Measurements from ENCODE around the gene TSPAN13. TPM values are rescaled to one million over a fixed set of nuclear protein-coding genes. Genes with fewer than 3 reads are reported as not detected.

Gene TSPAN13
- total RNA-seq, 6 experiments from 2014 or later: 19.5 to 60.9 (median 23.4) TPM

- H3K36me3 Mint-ChIP-seq (ENCODE audit: low read depth): no peaks in the 10 kb centered on the region
- no peak overlapping the region for H3K27ac Mint-ChIP-seq
- no peaks in the 10 kb centered on the region for H3K9me3 Mint-ChIP-seq
- H3K4me1 Mint-ChIP-seq (ENCODE audit: low read depth): peaks cover 16% of the 10 kb centered on the region
- TF ChIP-seq CTCF (IDR thresholded peaks at IDR 0.05): no peak
- H3K4me3 Mint-ChIP-seq: no peak overlapping the region
- no peaks in the 10 kb centered on the region; the same call in none of the 2 replicates for H3K27me3 Mint-ChIP-seq (ENCODE audit: insufficient read depth)
- DNase-seq: no peak
Measured at GRCh38 chr7:16774294-16774693, 20.7 kb downstream of the TSPAN13 start.

GRCh38 chr7:16774986-16775385 lies 21.4 kb downstream of the TSPAN13 start:
- H3K27me3 Mint-ChIP-seq (ENCODE audit: insufficient read depth): no peaks in the 10 kb centered on the region; the same call in none of the 2 replicates
- H3K27ac Mint-ChIP-seq: no peak overlapping the region
- H3K9me3 Mint-ChIP-seq: no peaks in the 10 kb centered on the region
- DNase-seq: no peak
- no peak for TF ChIP-seq CTCF (IDR thresholded peaks at IDR 0.05)
- H3K4me3 Mint-ChIP-seq: no peak overlapping the region
- H3K36me3 Mint-ChIP-seq (ENCODE audit: low read depth): no peaks in the 10 kb centered on the region
- peaks cover 16% of the 10 kb centered on the region for H3K4me1 Mint-ChIP-seq (ENCODE audit: low read depth)

- no peak for TF ChIP-seq CTCF (IDR thresholded peaks at IDR 0.05)
- Mint-ChIP-seq H3K4me3 (no peak overlapping the region), H3K36me3 (ENCODE audit: low read depth) (no peaks in the 10 kb centered on the region), H3K27me3 (ENCODE audit: insufficient read depth) (no peaks in the 10 kb centered on the region; the same call in none of the 2 replicates), H3K9me3 (no peaks in the 10 kb centered on the region), H3K27ac (no peak overlapping the region), H3K4me1 (ENCODE audit: low read depth) (peaks cover 8% of the 10 kb centered on the region)
- no peak for DNase-seq
Measured at GRCh38 chr7:16776053-16776452, 22.5 kb downstream of the TSPAN13 start.

GRCh38 chr7:16778476-16778875 lies 24.9 kb downstream of the TSPAN13 start:
- H3K9me3 Mint-ChIP-seq: no peaks in the 10 kb centered on the region
- H3K27ac Mint-ChIP-seq: no peak overlapping the region
- H3K4me1 Mint-ChIP-seq (ENCODE audit: low read depth): peaks cover 6% of the 10 kb centered on the region; the same call in 1 of the 2 replicates
- no peaks in the 10 kb centered on the region for H3K27me3 Mint-ChIP-seq (ENCODE audit: insufficient read depth)
- no peaks in the 10 kb centered on the region for H3K36me3 Mint-ChIP-seq (ENCODE audit: low read depth)
- H3K4me3 Mint-ChIP-seq: no peak overlapping the region
- TF ChIP-seq CTCF (IDR thresholded peaks at IDR 0.05): no peak
- no peak for DNase-seq

GRCh38 chr7:16779051-16779450 lies 25.5 kb downstream of the TSPAN13 start:
- Mint-ChIP-seq H3K4me1 (ENCODE audit: low read depth) (peaks cover 6% of the 10 kb centered on the region; the same call in 1 of the 2 replicates), H3K27me3 (ENCODE audit: insufficient read depth) (no peaks in the 10 kb centered on the region), H3K9me3 (no peaks in the 10 kb centered on the region), H3K27ac (no peak overlapping the region), H3K36me3 (ENCODE audit: low read depth) (no peaks in the 10 kb centered on the region), H3K4me3 (no peak overlapping the region)
- no peak for DNase-seq
- no peak for TF ChIP-seq CTCF (IDR thresholded peaks at IDR 0.05)

- no peak for DNase-seq
- Mint-ChIP-seq H3K4me1 (ENCODE audit: low read depth) (no peaks in the 10 kb centered on the region), H3K36me3 (ENCODE audit: low read depth) (no peaks in the 10 kb centered on the region), H3K27ac (no peak overlapping the region), H3K9me3 (no peaks in the 10 kb centered on the region), H3K4me3 (no peak overlapping the region), H3K27me3 (ENCODE audit: insufficient read depth) (no peaks in the 10 kb centered on the region)
- TF ChIP-seq CTCF (IDR thresholded peaks at IDR 0.05): no peak
Measured at GRCh38 chr7:16780596-16780995, 27.0 kb downstream of the TSPAN13 start.

Data from HFFc6 (cell line).